DMS79 (cell line): ENCODE data around the gene CSAG3.
"Not testable (repeated sequence)": the region's sequence is repeated elsewhere in the genome, so short reads cannot be mapped to it uniquely, and the experiment has no call there.

Source experiments
- DNase-seq: peaks from one replicate; lab custom pipeline; 2025; lab: John Stamatoyannopoulos, UW

The CSAG3 gene

DNA sequence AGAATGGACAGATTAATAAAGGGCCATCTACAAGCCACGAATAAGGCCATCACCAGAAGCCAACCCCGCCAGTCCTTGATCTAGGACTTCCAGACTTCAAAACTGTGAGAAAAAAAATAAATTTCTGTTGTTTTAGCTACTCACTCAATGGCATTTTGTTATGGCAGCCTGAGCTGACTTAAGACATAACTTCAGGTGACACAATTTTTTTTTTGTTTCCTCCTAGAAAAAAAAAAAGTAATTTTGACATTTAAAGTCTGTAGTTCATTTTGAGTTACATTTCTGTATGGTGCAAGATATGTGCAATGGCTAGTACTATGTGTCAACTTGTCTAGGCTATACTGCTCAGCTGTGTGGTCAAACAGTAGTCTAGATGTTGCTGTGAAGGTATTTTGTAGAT, at the start of gene CSAG3:
TSS of gene CSAG3 (plus strand) at position 301 of the 400 bp plus-strand sequence.
- DNase-seq: not testable (repeated sequence)

DNA sequence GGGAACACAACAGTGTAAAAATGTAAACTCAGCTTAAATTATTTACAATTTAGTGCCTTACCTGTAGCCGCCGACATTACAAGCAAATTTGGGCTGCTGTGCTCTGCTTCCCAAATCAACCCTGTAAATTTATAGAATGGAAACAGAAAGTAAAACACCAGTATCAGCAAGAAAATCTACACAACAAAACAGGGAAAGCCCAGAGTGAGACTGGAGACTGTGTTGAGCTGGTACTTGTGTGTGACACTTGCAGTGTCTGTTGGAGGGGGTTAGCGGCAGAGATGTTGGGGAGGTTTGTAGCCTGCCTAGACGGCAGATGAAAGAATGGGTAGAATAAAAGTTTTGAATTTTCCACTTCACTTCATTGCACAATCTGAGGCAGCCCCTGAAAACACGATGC, 45.8 kb upstream of the CSAG3 start:
- DNase-seq: not testable (repeated sequence)

DNA sequence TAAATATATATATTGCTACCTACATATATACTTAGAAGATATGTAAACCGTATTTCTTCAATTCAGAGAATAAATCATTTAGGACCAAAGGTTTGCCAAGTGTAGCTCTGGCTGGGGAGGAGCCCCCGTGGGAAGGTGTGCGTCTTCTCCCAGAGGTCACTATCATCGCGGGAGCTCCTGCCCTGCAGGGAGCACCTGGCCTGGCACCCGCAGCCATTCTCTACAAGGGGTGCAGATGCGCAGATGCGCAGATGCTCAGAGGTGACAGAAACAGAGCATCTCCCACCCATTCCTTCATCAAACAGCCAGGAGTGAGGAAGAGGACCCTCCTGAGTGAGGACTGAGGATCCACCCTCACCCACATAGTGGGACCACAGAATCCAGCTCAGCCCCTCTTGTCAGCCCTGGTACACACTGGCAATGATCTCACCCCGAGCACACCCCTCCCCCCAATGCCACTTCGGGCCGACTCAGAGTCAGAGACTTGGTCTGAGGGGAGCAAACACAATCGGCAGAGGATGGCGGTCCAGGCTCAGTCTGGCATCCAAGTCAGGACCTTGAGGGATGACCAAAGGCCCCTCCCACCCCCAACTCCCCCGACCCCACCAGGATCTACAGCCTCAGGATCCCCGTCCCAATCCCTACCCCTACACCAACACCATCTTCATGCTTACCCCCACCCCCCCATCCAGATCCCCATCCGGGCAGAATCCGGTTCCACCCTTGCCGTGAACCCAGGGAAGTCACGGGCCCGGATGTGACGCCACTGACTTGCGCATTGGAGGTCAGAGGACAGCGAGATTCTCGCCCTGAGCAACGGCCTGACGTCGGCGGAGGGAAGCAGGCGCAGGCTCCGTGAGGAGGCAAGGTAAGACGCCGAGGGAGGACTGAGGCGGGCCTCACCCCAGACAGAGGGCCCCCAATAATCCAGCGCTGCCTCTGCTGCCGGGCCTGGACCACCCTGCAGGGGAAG, 44.9 kb upstream of the CSAG3 start, which contains the start of gene MAGEA2B:
TSS of gene MAGEA2B (plus strand) at position 814 of the 973 bp plus-strand sequence. CDS start 2,479 bp downstream, outside the sequence.
- DNase-seq: not testable (repeated sequence)

DNA sequence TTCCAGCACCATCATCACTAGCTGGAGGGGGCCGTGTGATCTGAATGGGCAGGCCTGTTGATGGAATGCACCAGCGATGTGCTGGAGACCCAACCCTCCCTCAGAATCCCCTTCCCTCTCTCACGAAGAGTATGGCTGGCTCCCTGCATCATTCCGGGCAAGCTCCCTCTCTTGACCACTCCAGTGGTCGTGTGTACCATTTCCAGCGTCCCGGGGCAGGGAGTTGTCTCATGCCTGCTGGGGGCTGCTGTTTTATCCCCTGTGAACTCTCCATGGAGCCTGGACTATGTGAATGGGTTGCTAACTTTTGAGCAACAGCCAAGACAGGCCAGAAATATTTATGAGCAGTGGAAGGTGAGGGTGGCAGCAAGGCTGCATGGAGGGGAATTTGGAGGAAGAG, 33.6 kb upstream of the CSAG3 start:
- DNase-seq: no peak

DNA sequence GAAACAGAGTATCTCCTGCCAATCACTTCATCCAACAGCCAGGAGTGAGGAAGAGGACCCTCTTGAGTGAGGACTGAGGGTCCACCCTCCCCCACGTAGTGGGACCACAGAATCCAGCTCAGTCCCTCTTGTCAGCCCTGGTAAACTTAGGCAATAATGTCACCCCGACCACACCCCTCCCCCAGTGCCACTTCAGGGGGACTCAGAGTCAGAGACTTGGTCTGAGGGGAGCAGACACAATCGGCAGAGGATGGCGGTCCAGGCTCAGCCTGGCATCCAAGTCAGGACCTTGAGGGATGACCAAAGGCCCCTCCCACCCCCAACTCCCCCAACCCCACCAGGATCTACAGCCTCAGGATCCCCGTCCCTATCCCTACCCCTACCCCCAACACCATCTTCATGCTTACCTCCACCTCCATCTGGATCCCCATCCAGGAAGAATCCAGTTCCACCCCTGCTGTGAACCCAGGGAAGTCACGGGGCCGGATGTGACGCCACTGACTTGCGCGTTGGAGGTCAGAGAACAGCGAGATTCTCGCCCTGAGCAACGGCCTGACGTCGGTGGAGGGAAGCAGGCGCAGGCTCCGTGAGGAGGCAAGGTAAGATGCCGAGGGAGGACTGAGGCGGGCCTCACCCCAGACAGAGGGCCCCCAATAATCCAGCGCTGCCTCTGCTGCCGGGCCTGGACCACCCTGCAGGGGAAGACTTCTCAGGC, 25.6 kb upstream of the CSAG3 start, which contains the start of the genes CSAG1 and MAGEA12:
TSS of gene CSAG1 (minus strand) at position 461 of the 715 bp plus-strand sequence. CDS start 1,261 bp downstream, outside the sequence.
TSS of gene MAGEA12 (plus strand) at position 497 of the 715 bp plus-strand sequence. CDS start 2,405 bp downstream, outside the sequence.
- no peak for DNase-seq

DNA sequence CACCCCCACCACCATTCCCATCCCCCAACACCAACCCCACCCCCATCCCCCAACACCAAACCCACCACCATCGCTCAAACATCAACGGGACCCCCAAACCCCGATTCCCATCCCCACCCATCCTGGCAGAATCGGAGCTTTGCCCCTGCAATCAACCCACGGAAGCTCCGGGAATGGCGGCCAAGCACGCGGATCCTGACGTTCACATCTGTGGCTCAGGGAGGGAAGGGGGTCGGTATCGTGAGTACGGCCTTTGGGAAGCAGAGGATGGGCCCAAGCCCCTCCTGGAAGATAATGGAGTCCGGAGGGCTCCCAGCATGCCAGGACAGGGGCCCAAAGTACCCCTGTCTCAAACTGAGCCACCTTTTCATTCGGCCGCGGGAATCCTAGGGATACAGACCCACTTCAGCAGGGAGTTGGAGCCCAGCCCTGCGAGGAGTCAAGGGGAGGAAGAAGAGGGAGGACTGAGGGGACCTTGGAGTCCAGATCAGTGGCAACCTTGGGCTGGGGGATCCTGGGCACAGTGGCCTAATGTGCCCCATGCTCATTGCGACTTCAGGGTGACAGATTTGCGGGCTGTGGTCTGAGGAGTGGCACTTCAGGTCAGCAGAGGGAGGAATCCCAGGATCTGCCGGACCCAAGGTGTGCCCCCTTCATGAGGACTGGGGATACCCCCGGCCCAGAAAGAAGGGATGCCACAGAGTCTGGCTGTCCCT, 24.7 kb upstream of the CSAG3 start:
- not testable (repeated sequence) for DNase-seq

DNA sequence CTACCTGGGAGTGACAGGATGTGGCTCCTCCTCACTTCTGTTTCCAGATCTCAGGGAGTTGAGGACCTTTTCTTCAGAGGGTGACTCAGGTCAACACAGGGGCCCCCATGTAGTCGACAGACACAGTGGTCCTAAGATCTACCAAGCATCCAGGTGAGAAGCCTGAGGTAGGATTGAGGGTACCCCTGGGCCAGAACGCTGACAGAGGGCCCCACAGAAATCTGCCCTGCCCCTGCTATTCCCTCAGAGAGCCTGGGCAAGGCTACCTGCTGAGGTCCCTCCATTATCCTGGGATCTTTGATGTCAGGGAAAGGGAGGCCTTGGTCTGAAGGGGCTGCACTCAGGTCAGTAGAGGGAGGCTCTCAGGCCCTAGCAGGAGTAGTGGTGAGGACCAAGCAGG, 23.9 kb upstream of the CSAG3 start:
- no peak for DNase-seq

DNA sequence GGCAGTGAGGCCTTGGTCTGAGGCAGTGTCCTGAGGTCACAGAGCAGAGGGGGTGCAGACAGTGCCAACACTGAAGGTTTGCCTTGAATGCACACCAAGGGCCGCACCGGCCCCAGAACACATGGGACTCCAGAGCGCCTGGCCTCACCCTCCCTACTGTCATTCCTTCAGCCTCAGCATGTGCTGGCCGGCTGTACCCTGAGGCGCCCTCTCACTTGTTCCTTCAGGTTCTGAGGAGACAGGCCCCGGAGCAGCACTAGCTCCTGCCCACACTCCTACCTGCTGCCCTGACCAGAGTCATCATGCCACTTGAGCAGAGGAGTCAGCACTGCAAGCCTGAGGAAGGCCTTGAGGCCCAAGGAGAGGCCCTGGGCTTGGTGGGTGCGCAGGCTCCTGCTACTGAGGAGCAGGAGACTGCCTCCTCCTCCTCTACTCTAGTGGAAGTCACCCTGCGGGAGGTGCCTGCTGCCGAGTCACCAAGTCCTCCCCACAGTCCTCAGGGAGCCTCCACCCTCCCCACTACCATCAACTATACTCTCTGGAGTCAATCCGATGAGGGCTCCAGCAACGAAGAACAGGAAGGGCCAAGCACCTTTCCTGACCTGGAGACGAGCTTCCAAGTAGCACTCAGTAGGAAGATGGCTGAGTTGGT, 23.0 kb upstream of the CSAG3 start:
- DNase-seq: no peak

DNA sequence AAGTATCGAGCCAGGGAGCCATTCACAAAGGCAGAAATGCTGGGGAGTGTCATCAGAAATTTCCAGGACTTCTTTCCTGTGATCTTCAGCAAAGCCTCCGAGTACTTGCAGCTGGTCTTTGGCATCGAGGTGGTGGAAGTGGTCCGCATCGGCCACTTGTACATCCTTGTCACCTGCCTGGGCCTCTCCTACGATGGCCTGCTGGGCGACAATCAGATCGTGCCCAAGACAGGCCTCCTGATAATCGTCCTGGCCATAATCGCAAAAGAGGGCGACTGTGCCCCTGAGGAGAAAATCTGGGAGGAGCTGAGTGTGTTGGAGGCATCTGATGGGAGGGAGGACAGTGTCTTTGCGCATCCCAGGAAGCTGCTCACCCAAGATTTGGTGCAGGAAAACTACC, 22.5 kb upstream of the CSAG3 start:
- not testable (repeated sequence) for DNase-seq

DNA sequence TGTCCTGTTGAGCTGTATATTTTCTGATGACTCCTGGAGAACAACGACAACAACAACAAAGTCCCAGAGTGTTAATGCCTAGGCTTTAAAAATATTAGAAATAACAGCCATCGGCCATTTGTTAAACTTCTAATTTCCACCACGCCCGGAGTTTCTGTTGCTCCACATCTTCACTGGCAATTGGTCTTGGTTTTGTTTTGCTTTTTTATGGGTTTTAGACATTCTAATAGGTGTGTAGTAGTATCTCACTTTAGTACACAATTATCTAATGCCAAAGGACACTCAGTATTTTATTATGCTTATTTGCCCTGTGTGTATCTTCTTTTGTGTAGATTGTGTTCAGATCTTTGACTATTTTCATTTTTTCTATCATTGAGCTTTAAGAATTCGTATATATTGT, 20.5 kb upstream of the CSAG3 start:
- DNase-seq: no peak

DNA sequence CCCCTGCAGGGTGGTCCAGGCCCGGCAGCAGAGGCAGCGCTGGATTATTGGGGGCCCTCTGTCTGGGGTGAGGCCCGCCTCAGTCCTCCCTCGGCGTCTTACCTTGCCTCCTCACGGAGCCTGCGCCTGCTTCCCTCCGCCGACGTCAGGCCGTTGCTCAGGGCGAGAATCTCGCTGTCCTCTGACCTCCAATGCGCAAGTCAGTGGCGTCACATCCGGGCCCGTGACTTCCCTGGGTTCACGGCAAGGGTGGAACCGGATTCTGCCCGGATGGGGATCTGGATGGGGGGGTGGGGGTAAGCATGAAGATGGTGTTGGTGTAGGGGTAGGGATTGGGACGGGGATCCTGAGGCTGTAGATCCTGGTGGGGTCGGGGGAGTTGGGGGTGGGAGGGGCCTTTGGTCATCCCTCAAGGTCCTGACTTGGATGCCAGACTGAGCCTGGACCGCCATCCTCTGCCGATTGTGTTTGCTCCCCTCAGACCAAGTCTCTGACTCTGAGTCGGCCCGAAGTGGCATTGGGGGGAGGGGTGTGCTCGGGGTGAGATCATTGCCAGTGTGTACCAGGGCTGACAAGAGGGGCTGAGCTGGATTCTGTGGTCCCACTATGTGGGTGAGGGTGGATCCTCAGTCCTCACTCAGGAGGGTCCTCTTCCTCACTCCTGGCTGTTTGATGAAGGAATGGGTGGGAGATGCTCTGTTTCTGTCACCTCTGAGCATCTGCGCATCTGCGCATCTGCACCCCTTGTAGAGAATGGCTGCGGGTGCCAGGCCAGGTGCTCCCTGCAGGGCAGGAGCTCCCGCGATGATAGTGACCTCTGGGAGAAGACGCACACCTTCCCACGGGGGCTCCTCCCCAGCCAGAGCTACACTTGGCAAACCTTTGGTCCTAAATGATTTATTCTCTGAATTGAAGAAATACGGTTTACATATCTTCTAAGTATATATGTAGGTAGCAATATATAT, 5.0 kb upstream of the CSAG3 start, which contains the start of gene MAGEA2:
TSS of gene MAGEA2 (minus strand) at position 157 of the 965 bp plus-strand sequence. CDS start 2,479 bp downstream, outside the sequence.
- DNase-seq: not testable (repeated sequence)

DNA sequence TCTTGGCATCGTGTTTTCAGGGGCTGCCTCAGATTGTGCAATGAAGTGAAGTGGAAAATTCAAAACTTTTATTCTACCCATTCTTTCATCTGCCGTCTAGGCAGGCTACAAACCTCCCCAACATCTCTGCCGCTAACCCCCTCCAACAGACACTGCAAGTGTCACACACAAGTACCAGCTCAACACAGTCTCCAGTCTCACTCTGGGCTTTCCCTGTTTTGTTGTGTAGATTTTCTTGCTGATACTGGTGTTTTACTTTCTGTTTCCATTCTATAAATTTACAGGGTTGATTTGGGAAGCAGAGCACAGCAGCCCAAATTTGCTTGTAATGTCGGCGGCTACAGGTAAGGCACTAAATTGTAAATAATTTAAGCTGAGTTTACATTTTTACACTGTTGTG, 4.1 kb upstream of the CSAG3 start:
- DNase-seq: not testable (repeated sequence)

DNA sequence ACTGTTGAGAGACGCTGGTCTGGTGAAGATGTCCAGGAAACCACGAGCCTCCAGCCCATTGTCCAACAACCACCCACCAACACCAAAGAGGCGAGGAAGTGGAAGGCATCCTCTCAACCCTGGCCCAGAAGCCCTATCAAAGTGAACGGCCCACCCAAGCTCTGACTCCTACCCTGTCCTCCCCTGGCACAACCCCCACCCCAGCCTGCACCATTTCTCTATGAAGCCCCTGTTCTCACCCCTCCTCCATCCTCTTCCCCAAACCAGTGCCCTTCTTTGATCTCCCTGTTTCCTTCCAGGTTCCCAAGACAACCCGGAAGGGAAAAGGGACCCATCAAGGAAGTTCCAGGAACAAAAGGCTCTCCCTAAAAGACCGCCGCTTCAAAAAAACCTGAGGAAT, 526 bp downstream of the CSAG3 start:
- not testable (repeated sequence) for DNase-seq

DNA sequence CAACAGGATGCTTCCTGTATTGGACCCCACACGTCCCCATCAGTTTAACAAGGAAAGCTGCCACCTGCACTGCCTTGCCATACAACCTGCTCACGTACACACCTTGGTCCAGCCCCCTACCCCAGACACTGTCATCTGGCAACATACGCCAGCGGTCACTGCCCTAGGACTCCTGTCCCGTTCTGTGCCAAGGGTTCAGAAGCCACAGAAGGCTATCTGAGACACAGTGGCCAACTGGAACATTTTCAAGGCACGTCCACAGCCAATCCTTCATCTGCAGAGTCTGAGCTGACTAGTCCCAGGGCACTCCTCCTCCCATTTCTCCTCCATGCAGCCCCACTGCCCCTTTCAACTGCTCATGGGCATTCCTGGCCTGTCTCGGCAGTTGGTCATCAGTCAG, 2.6 kb downstream of the CSAG3 start:
- DNase-seq: not testable (repeated sequence)

DNA sequence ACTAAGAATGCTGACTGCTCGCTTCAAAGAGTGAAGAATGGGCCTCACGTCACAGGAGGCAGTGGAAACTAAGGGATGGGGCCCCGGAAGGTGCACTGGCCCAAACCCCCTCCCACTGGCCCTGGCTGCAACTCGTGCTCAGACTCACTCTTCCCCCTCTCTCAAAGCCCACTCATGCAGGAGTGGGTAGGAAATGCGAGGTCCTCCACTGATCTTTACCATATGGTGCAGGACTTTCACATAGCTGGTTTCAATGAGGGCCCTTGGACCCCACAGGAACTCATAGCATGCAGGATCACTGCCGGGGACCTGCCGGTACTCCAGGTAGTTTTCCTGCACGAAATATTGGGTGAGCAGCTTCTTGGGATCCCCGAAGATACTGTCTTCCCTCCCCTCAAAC, 7.5 kb downstream of the CSAG3 start:
- not testable (repeated sequence) for DNase-seq

DNA sequence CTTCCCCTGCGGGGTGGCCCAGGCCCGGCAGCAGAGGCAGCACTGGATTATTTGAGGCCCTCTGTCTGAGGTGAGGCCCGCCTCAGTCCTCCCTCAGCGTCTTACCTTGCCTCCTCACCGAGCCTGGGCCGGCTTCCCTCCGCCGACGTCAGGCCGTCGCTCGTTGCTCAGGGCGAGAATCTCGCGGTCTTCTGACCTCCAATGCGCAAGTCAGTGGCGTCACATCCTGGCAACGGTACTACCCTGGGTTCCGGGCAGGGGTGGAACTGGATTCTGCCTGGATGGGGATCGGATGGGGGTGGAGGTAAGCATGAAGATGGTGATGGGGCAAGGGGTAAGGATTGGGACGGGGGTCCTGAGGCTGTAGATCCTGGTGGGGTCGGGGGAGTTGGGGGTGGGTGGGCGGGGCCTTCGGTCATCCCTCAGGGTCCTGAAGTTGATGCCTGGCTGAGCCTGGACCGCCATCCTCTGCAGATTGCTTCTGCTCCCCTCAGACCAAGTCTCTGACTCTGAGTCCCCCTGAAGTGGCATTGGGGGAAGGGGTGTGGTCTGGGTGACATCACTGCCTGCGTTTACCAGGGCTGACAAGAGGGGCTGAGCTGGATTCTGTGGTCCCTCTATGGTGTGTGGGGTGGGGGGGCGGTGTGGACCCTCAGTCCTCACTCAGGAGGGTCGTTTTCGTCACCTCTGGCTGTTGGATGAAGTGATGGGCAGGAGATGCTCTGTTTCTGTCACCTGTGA, 10.7 kb downstream of the CSAG3 start, which contains the start of gene MAGEA6:
TSS of gene MAGEA6 (minus strand) at position 141 of the 741 bp plus-strand sequence. CDS start 2,039 bp downstream, outside the sequence.
- not testable (repeated sequence) for DNase-seq

DNA sequence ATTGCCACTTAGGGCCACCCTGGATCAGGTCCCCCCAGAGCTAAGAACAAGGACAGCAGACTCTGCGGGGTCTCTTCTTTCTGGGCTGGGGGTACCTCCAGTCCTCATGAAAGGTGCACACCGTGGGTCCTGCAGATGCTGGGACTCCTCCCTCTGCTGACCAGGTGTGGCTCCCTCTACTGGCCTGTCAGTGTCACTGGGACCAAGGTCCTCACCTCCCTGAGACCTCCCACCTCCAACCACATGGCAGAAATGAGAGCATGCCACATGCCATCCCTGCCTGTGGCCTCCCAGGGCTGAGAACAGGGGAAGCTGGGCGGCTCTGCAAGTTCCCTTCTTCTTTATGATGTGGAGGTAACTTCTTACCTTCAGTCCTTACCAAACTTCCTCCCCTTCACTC, 28.0 kb downstream of the CSAG3 start:
- DNase-seq: not testable (repeated sequence)

DNA sequence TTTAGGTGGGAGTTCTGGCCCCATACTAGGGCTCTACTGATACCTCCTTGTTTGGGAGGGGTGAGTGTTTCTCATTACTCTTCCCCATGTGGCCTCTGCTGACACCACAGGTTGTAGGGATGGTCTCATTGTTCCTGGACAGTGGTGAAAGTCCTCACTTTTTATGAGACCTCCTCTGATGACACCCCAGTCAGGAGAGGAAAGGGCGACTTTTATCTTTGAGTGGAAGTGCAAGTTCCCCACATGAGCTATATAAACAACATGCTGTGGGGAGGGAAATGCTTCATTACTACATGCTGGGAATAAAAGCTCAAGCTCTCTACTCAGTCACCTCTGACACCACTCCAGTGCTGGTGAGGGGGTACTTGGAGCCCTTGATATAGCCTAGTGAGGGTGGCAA, 39.9 kb downstream of the CSAG3 start:
- no peak for DNase-seq

DNA sequence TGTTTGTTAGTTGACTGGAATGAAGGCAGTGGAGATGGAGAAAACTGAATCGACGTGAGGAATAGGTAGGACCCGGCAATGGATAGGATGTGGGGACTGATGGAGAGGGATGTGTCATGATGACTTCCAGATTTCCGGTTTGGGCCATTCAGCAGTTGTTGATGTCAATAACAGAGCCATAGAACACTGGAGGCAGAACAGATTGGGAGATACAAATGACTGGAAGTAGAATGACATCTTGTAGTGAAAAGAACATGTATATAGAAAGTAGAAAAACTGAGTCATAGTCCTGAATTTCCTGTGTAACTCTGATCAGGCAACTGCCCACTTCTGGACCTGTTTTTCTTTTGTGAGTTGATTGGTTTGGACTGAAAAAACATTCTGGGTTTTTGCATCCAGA, 47.0 kb downstream of the CSAG3 start:
- no peak for DNase-seq
